GM23338 (cell line): ENCODE results near the gene PHAF1. TPM values are rescaled to one million over a fixed set of nuclear protein-coding genes. Genes with fewer than 3 reads are reported as not detected.

Source experiments
- ATAC-seq: fragments of 200-7000 bp; cut with Tn5 transposase; 3 replicates; pipeline ENCODE4 v1.9.1; 2020
- DNase-seq: peaks from one replicate; pipeline ENCODE4 v3.0.0-alpha.2; 2015; ENCODE audit warnings: low spot score
- H2AFZ ChIP-seq: fragments of 200-600 bp; sonication (generic); 2 replicates; pipeline ENCODE4 v1.8.0; 2016; ENCODE audit warnings: antibody characterized with exemption, mild to moderate bottlenecking, moderate library complexity
- H3F3A ChIP-seq: fragments of 200-600 bp; sonication (generic); replicated peaks from 2 replicates; pipeline ENCODE4 v1.8.0; 2017; ENCODE audit warnings: antibody characterized with exemption, mixed run types, low read depth
- H3K27ac ChIP-seq: fragments of 200-600 bp; sonication (generic); 2 replicates; pipeline ENCODE4 v1.6.1; 2016; ENCODE audit warnings: low read depth
- H3K27me3 ChIP-seq: fragments of 200-600 bp; sonication (generic); 2 replicates; pipeline ENCODE4 v1.8.0; 2016; ENCODE audit warnings: mild to moderate bottlenecking, mixed run types, moderate library complexity; ENCODE audit not compliant: insufficient read depth
- H3K36me3 ChIP-seq: fragments of 200-600 bp; sonication (generic); 2 replicates; pipeline ENCODE4 v1.8.0; 2016; ENCODE audit warnings: mild to moderate bottlenecking; ENCODE audit not compliant: insufficient read depth
- H3K4me1 ChIP-seq: fragments of 200-600 bp; sonication (generic); 2 replicates; pipeline ENCODE4 v1.8.0; 2016; ENCODE audit warnings: mild to moderate bottlenecking, moderate library complexity; ENCODE audit not compliant: insufficient read depth
- H3K4me2 ChIP-seq: fragments of 200-600 bp; sonication (generic); 2 replicates; pipeline ENCODE4 v1.7.1; 2017; ENCODE audit warnings: mixed run types
- H3K4me3 ChIP-seq: fragments of 200-600 bp; sonication (generic); 2 replicates; pipeline ENCODE4 v1.6.1; 2016; ENCODE audit warnings: mixed run types
- H3K79me2 ChIP-seq: fragments of 200-600 bp; sonication (generic); replicated peaks from 2 replicates; pipeline ENCODE4 v1.8.0; 2017; ENCODE audit warnings: mild to moderate bottlenecking; ENCODE audit not compliant: insufficient read depth
- H3K9me2 ChIP-seq: fragments of 200-600 bp; sonication (generic); 2 replicates; pipeline ENCODE4 v1.8.0; 2017; ENCODE audit not compliant: insufficient read depth
- H4K20me1 ChIP-seq: fragments of 200-600 bp; sonication (generic); replicated peaks from 2 replicates; pipeline ENCODE4 v1.8.0; 2017; ENCODE audit warnings: mild to moderate bottlenecking; ENCODE audit not compliant: insufficient read depth
- H3K27ac Mint-ChIP-seq: 2 replicates; pipeline ENCODE4 v1.8.0; 2020; ENCODE audit warnings: inconsistent platforms, mild to moderate bottlenecking, moderate library complexity, mixed read lengths
- H3K27me3 Mint-ChIP-seq: 3 replicates; pipeline ENCODE4 v1.8.0; 2022; ENCODE audit warnings: low read depth, mild to moderate bottlenecking, moderate library complexity, mixed read lengths, inconsistent platforms; ENCODE audit not compliant: insufficient read depth, poor library complexity
- H3K36me3 Mint-ChIP-seq: 3 replicates; pipeline ENCODE4 v1.8.0; 2021; ENCODE audit warnings: low read depth, mild to moderate bottlenecking, inconsistent platforms, moderate library complexity, mixed read lengths
- H3K4me1 Mint-ChIP-seq: 3 replicates; pipeline ENCODE4 v1.8.0; 2020; ENCODE audit warnings: mild to moderate bottlenecking, inconsistent platforms, mixed read lengths
- H3K4me3 Mint-ChIP-seq: 3 replicates; pipeline ENCODE4 v1.8.0; 2021; ENCODE audit warnings: moderate library complexity, mild to moderate bottlenecking, inconsistent platforms, mixed read lengths
- H3K9me3 Mint-ChIP-seq: 3 replicates; pipeline ENCODE4 v1.8.0; 2020; ENCODE audit warnings: moderate library complexity, mild to moderate bottlenecking, inconsistent platforms, mixed read lengths
- CREB1 ChIP-seq: fragments of 250-450 bp; sonication (Bioruptor Pico); IDR thresholded peaks from 2 replicates; pipeline ENCODE4 v1.5.0; 2020; ENCODE audit warnings: low read depth, mild to moderate bottlenecking, moderate library complexity
- CTCF ChIP-seq, 2 experiments: fragments of 200-600 bp in 1 of 2; sonication (generic) in 1 of 2; conservative IDR thresholded peaks; 2 replicates each; pipeline versions ENCODE4 v1.5.1 to v1.6.1; 2016 to 2017; ENCODE audit warnings: antibody characterized with exemption in 2 of 2, low read depth in 2 of 2, mild to moderate bottlenecking in 2 of 2, moderate library complexity in 1 of 2
- ETS1 ChIP-seq: IDR thresholded peaks from 2 replicates; pipeline ENCODE4 v1.6.1; 2016; ENCODE audit warnings: antibody characterized with exemption
- EZH2phosphoT487 ChIP-seq: fragments of 200-600 bp; sonication (generic); IDR thresholded peaks from one replicate; pipeline ENCODE4 v1.8.1; 2018; ENCODE audit warnings: antibody characterized with exemption; ENCODE audit not compliant: unreplicated experiment
- JUNB ChIP-seq: IDR thresholded peaks from one replicate; pipeline ENCODE4 v1.6.1; 2016; ENCODE audit warnings: antibody characterized with exemption; ENCODE audit not compliant: unreplicated experiment
- POLR2AphosphoS5 ChIP-seq: IDR thresholded peaks from 2 replicates; pipeline ENCODE4 v1.6.1; 2016; ENCODE audit warnings: antibody characterized with exemption, low read depth
- STAT1 ChIP-seq: IDR thresholded peaks from one replicate; pipeline ENCODE4 v1.6.1; 2016; ENCODE audit warnings: antibody characterized with exemption; ENCODE audit not compliant: unreplicated experiment
- ZNF114 ChIP-seq: fragments of 250-450 bp; sonication (Bioruptor Pico); IDR thresholded peaks from 2 replicates; pipeline ENCODE4 v1.5.0; 2020; ENCODE audit warnings: mild to moderate bottlenecking, moderate library complexity
- ZNF331 ChIP-seq: fragments of 250-450 bp; sonication (Bioruptor Pico); IDR thresholded peaks from 2 replicates; pipeline ENCODE4 v1.5.0; 2020; ENCODE audit warnings: low read depth, mild to moderate bottlenecking, moderate library complexity
- ZNF462 ChIP-seq: fragments of 250-450 bp; sonication (Bioruptor Pico); IDR thresholded peaks from 2 replicates; pipeline ENCODE4 v1.5.0; 2020; ENCODE audit warnings: mild to moderate bottlenecking, moderate library complexity
- polyA plus RNA-seq: library from polyadenylated mRNA; unstranded; fragments of >200 nt; fragmentation: Nextera tagmentation; extraction: Ambion mirVana; gene quantifications from 2 replicates; pipeline ENCODE4 v1.2.1, GENCODE V29; 2016
- total RNA-seq: library from RNA; depleted of rRNA; stranded (reverse); fragments of >200 nt; shearing (Covaris generic); gene quantifications from 2 replicates; pipeline ENCODE4 v1.2.3, GENCODE V29; 2014

Gene PHAF1
- total and polyA plus RNA-seq, 2 experiments from 2014 or later, result 14.7 to 35.9 TPM

DNA sequence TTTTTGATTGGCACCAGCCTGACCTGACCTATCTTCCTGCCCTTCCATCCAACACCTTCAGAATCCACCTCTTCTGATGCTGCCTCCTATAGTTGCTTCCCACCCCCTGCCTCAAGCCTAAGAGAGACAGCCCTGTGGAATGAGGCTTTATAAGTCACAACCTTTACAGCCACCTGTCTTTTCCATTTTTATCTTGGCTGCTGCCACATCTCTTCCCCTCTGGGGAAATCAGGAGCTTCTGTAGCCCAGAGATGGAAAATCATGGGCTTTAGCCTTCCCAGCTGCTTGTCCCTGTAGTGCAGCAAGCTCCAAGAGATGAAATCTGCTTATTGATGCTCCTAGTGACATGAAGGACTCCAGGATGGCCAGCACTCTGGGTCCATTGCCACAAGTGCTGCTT, 18.7 kb downstream of the PHAF1 start:
- Mint-ChIP-seq H3K4me3 (no peak overlapping the region), H3K4me1 (no peaks in the 10 kb centered on the region), H3K27ac (no peak overlapping the region; the same call in 1 of the 2 replicates), H3K36me3 (peaks cover 26% of the 10 kb centered on the region), H3K27me3 (peaks cover 3% of the 10 kb centered on the region), H3K9me3 (no peaks in the 10 kb centered on the region; the same call in 2 of the 3 replicates)
- Histone ChIP-seq H3K4me3 (no peak overlapping the region), H3K27me3 (no peaks in the 10 kb centered on the region), H4K20me1 (no peaks in the 10 kb centered on the region; the same call in 1 of the 2 replicates), H3K9me2 (no peaks in the 10 kb centered on the region), H3K4me2 (no peak overlapping the region), H3F3A (no peaks in the 10 kb centered on the region), H3K4me1 (no peaks in the 10 kb centered on the region), H3K27ac (no peak overlapping the region), H2AFZ (no peak overlapping the region), H3K79me2 (no peaks in the 10 kb centered on the region), H3K36me3 (peaks cover 14% of the 10 kb centered on the region; the same call in 1 of the 2 replicates)
- ATAC-seq (no peak), DNase-seq (no peak)
- no peak for TF ChIP-seq JUNB

- Mint-ChIP-seq H3K27ac (no peak overlapping the region; the same call in 1 of the 2 replicates), H3K36me3 (peaks cover 23% of the 10 kb centered on the region), H3K4me3 (no peak overlapping the region), H3K9me3 (no peaks in the 10 kb centered on the region), H3K4me1 (no peaks in the 10 kb centered on the region), H3K27me3 (peaks cover 3% of the 10 kb centered on the region)
- no peaks in the 10 kb centered on the region; the same call in 1 of the 2 replicates for H4K20me1 ChIP-seq
- no peaks in the 10 kb centered on the region for H3K4me1 ChIP-seq
- peaks cover 14% of the 10 kb centered on the region; the same call in 1 of the 2 replicates for H3K36me3 ChIP-seq
- no peaks in the 10 kb centered on the region for H3K27me3 ChIP-seq
- no peak overlapping the region for H3K27ac ChIP-seq
- no peaks in the 10 kb centered on the region for H3F3A ChIP-seq
- H3K4me2 ChIP-seq, result no peak overlapping the region
- H3K79me2 ChIP-seq, result no peaks in the 10 kb centered on the region
- no peak overlapping the region for H2AFZ ChIP-seq
- no peak for DNase-seq
- ATAC-seq, result no peak
- H3K4me3 ChIP-seq, result no peak overlapping the region
- no peaks in the 10 kb centered on the region for H3K9me2 ChIP-seq
- no peak for TF ChIP-seq POLR2AphosphoS5
- TF ChIP-seq ETS1, result no peak
- no peak for TF ChIP-seq CREB1
- TF ChIP-seq JUNB, result no peak
- no peak for TF ChIP-seq ZNF114 (CRISPR knock-in tag)
- no peak for TF ChIP-seq EZH2phosphoT487
- TF ChIP-seq ZNF462 (CRISPR knock-in tag), result no peak
- no peak for TF ChIP-seq STAT1
- no peak for TF ChIP-seq CTCF (conservative IDR thresholded peaks at IDR 0.05; ENCODE audit: low read depth in 2 of 2)
- no peak for TF ChIP-seq ZNF331 (CRISPR knock-in tag)
Observed at GRCh38 chr16:67128887-67129286, 19.1 kb downstream of the PHAF1 start.
